Measurements from ENCODE around the gene TRIP11.

DNA sequence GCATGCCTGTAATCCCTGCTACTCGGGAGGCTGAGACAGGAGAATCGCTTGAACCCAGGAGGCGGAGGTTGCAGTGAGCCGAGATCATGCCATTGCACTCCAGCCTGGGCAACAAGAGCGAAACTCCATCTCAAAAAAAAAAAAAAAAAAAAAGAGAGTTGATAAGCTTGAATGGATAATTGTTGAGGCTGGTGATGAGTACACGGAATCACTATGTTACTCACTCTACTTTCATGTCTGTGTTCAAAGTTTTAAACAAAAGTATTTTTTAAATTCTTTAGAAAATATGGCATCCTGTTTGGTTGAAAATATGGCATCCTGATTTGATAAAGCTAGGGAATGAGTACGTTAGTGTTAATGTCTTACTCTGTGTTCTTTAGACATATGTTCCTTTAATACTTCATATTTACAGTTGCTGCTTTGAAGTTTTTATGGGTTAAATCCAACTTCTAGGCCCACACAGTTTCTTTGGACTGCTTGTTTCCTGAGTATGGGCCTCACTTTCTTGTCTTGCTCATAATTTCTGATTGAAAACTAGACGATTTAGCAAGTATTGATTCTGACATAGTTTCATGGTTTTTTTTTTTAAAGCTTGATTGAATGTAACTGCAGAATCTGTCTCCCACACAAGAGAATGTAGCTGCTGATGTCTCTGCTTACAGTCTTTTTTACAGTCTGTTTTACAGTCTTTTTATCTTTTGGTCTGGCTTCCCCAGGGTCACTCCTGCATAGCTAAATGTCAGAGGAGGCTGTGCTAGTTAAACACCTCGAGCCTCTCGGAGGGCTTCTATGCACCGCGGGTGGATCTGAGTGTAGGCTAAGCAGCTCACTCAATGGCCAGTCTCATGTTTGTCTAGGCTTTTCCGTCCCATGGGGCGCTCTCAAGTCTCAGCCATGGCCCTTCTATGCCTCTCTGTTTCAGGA, 78.3 kb downstream of the TRIP11 start:
- no peak for TF ChIP-seq ZNF274 (IDR thresholded peaks at IDR 0.05; ENCODE audit: low read depth, low read length)
- no peak for TF ChIP-seq YY1 (IDR thresholded peaks at IDR 0.05; ENCODE audit: insufficient read depth, insufficient read length)
